ENCODE data around the gene LIPH. TPM values are rescaled to one million over a fixed set of nuclear protein-coding genes. Genes with fewer than 3 reads are reported as not detected.
A peak's percentile ranks its signal among the peaks of the same experiment; 100 is the strongest.

The LIPH gene
- total and polyA plus RNA-seq, 2 experiments from 2014 or later: 1.5 to 2.3 TPM

- Histone ChIP-seq H3K27me3 (no peaks in the 10 kb centered on the region), H3K27ac (peak overlapping the region; percentile 30), H3K9me3 (ENCODE audit: low read depth) (no peaks in the 10 kb centered on the region), H3K36me3 (no peaks in the 10 kb centered on the region), H3K4me1 (ENCODE audit: low read depth) (peaks cover 11% of the 10 kb centered on the region), H3K4me3 (no peak overlapping the region)
- DNase-seq (ENCODE audit: low read depth in 1 of 2, low spot score in 1 of 2): no peak
- no peak for TF ChIP-seq CTCF (IDR thresholded peaks at IDR 0.05; ENCODE audit: low read depth, low read length)
These were observed 44.5 kb downstream of the LIPH start for GRCh38 chr3:185507883-185508282.

GRCh38 chr3:185504636-185505035 is 47.8 kb downstream of the LIPH start:
- no peak overlapping the region for H3K4me3 ChIP-seq
- no peak overlapping the region for H3K27ac ChIP-seq
- no peak for DNase-seq (ENCODE audit: low read depth in 1 of 2, low spot score in 1 of 2)
- no peaks in the 10 kb centered on the region for H3K9me3 ChIP-seq (ENCODE audit: low read depth)
- no peak for TF ChIP-seq CTCF (IDR thresholded peaks at IDR 0.05; ENCODE audit: low read depth, low read length)
- H3K36me3 ChIP-seq: no peaks in the 10 kb centered on the region
- H3K27me3 ChIP-seq: no peaks in the 10 kb centered on the region
- H3K4me1 ChIP-seq (ENCODE audit: low read depth): peaks cover 19% of the 10 kb centered on the region

GRCh38 chr3:185503521-185503920 is 48.9 kb downstream of the LIPH start:
- H3K27ac ChIP-seq: peak overlapping the region; percentile 93

GRCh38 chr3:185502987-185503386 is 49.4 kb downstream of the LIPH start:
- Histone ChIP-seq H3K36me3 (no peaks in the 10 kb centered on the region), H3K4me1 (ENCODE audit: low read depth) (peaks cover 19% of the 10 kb centered on the region), H3K27ac (peak overlapping the region; percentile 93), H3K4me3 (no peak overlapping the region), H3K27me3 (no peaks in the 10 kb centered on the region), H3K9me3 (ENCODE audit: low read depth) (no peaks in the 10 kb centered on the region)
- TF ChIP-seq CTCF (IDR thresholded peaks at IDR 0.05; ENCODE audit: low read depth, low read length): no peak
- peak in 1 of 2 donors; percentile 84 for DNase-seq (ENCODE audit: low read depth in 1 of 2, low spot score in 1 of 2)

More at GRCh38 chr3:185503521-185503920, 48.9 kb downstream of the LIPH start:
- Histone ChIP-seq H3K9me3 (ENCODE audit: low read depth) (no peaks in the 10 kb centered on the region), H3K36me3 (no peaks in the 10 kb centered on the region), H3K4me3 (no peak overlapping the region), H3K27me3 (no peaks in the 10 kb centered on the region), H3K4me1 (ENCODE audit: low read depth) (peaks cover 19% of the 10 kb centered on the region)
- TF ChIP-seq CTCF (IDR thresholded peaks at IDR 0.05; ENCODE audit: low read depth, low read length): no peak
- peak in 1 of 2 donors; percentile 10 for DNase-seq (ENCODE audit: low read depth in 1 of 2, low spot score in 1 of 2)

- peak within 1 kb of the TSS; percentile 90 for H3K27ac ChIP-seq
- H3K27me3 ChIP-seq: no peaks in the 10 kb centered on the region
- H3K4me3 ChIP-seq: peak within 1 kb of the TSS; percentile 74
- H3K36me3 ChIP-seq: peaks cover 22% of the 10 kb centered on the region
- DNase-seq (ENCODE audit: low read depth in 1 of 2, low spot score in 1 of 2): peak; percentile 95
- TF ChIP-seq CTCF (IDR thresholded peaks at IDR 0.05; ENCODE audit: low read depth, low read length): no peak
- H3K4me1 ChIP-seq (ENCODE audit: low read depth): peaks cover 26% of the 10 kb centered on the region
- H3K9me3 ChIP-seq (ENCODE audit: low read depth): no peaks in the 10 kb centered on the region
These were observed 53.6 kb downstream of the LIPH start, which contains the start of gene TMEM41A for GRCh38 chr3:185498503-185499396. TSS of gene TMEM41A (minus strand) at chr3:185499035. CDS start at chr3:185498961, 74 bp downstream.

Data from cardiac muscle cell (in vitro differentiated cells and primary cell).